K562 (cell line): ENCODE data around the gene HOXC10. TPM values are rescaled to one million over a fixed set of nuclear protein-coding genes. Genes with fewer than 3 reads are reported as not detected.

ENCODE experiments used
- ATF4 ChIP-seq: fragments of 450-650 bp; formaldehyde crosslinking; IDR thresholded peaks from 2 replicates; pipeline ENCODE4 v1.4.0; 2022; ENCODE audit warnings: mild to moderate bottlenecking, moderate library complexity
- CC2D1A ChIP-seq: fragments of 450-650 bp; IDR thresholded peaks from 2 replicates; pipeline ENCODE4 v1.6.1; 2017; ENCODE audit warnings: mild to moderate bottlenecking
- FOSL1 ChIP-seq: fragments of 200-800 bp; sonication (Bioruptor generic); conservative IDR thresholded peaks from 2 replicates; pipeline ENCODE4 v1.6.1; 2016; ENCODE audit warnings: missing genetic modification characterization, missing compliant biosample characterization
- HLTF ChIP-seq: fragments of 450-650 bp; IDR thresholded peaks from 2 replicates; pipeline ENCODE4 v1.6.1; 2016
- HNRNPK ChIP-seq: fragments of 200-400 bp; formaldehyde crosslinking; IDR thresholded peaks from one replicate; pipeline ENCODE4 v1.6.1; 2018; ENCODE audit warnings: mild to moderate bottlenecking, low read depth, low read length; ENCODE audit not compliant: poor library complexity, severe bottlenecking
- IFI16 ChIP-seq: fragments of 250-450 bp; sonication (Bioruptor Pico); IDR thresholded peaks from 2 replicates; pipeline ENCODE4 v2.1.2; 2022; ENCODE audit warnings: mild to moderate bottlenecking, inconsistent platforms
- IRF9 ChIP-seq: fragments of 450-650 bp; IDR thresholded peaks from 2 replicates; pipeline ENCODE4 v1.6.1; 2016; ENCODE audit warnings: missing biosample characterization, missing genetic modification characterization
- KLF13 ChIP-seq: fragments of 450-650 bp; IDR thresholded peaks from 2 replicates; pipeline ENCODE4 v1.6.1; 2016; ENCODE audit warnings: missing genetic modification characterization, low read depth, mild to moderate bottlenecking, missing compliant biosample characterization, moderate library complexity, borderline replicate concordance
- MYC ChIP-seq, 2 experiments: fragments of 250-450 bp in 1 of 2; sonication (Bioruptor Pico) in 1 of 2; IDR thresholded peaks; 2 replicates each; pipeline versions ENCODE4 v1.5.1 to v1.6.1; 2012 to 2021; ENCODE audit warnings: low read depth in 2 of 2, borderline replicate concordance in 1 of 2, improper control_type of control experiment in 1 of 2, low read length in 1 of 2, mild to moderate bottlenecking in 1 of 2, moderate library complexity in 1 of 2
- SP2 ChIP-seq: IDR thresholded peaks from 2 replicates; pipeline ENCODE4 v1.6.1; 2011; ENCODE audit warnings: mild to moderate bottlenecking, low read depth, low read length, moderate library complexity; ENCODE audit not compliant: poor library complexity, severe bottlenecking; ENCODE audit errors: extremely low read depth
- SRSF9 ChIP-seq: fragments of 200-400 bp; formaldehyde crosslinking; IDR thresholded peaks from 2 replicates; pipeline ENCODE4 v1.6.1; 2017; ENCODE audit warnings: low read depth, low read length, borderline replicate concordance
- ZNF316 ChIP-seq: fragments of 450-650 bp; IDR thresholded peaks from 2 replicates; pipeline ENCODE4 v1.6.1; 2016
- polyA plus RNA-seq, 8 experiments: library from polyadenylated mRNA; depleted of rRNA in 4 of 8; stranded (reverse) in 5 of 8; unstranded in 3 of 8; fragments of >200 nt; fragmentation: Nextera tagmentation in 2 of 8; fragmentation: Illumina TruSeq in 1 of 8; extraction: Ambion mirVana in 2 of 8; extraction: Trizol in 1 of 8; gene quantifications; 2 replicates each; pipeline versions ENCODE4 v1.2.1 to v1.2.3, GENCODE V29; 2011 to 2014; ENCODE audit warnings: inconsistent platforms in 1 of 8, missing spikeins in 1 of 8
- total RNA-seq, 7 experiments: library from RNA; depleted of rRNA in 6 of 7; stranded (reverse); fragments of >200 nt in 6 of 7; fragmentation: Illumina TruSeq in 2 of 7; extraction: Trizol in 2 of 7; gene quantifications; 2 replicates each; pipeline versions ENCODE4 v1.2.1 to v1.2.3, GENCODE V29; 2011 to 2021; ENCODE audit warnings: low replicate concordance in 1 of 7

Gene HOXC10
- total and polyA plus RNA-seq, 9 of the 15 experiments (the other 6 are each of a cell fraction or from before 2014, with no cell fraction given) = 0.13 to 0.77 (median 0.35) TPM; not detected in 2

GRCh38 chr12:54002278-54002914 lies 17.4 kb downstream of the HOXC10 start (continued):
- TF ChIP-seq FOSL1 (tag) = no peak
- no peak for TF ChIP-seq SRSF9
- no peak for TF ChIP-seq CC2D1A
- no peak for TF ChIP-seq SP2
- TF ChIP-seq HNRNPK = no peak
- TF ChIP-seq MYC (IDR thresholded peaks at IDR 0.05; ENCODE audit: low read depth, low read length) = no peak
- TF ChIP-seq MYC (CRISPR knock-in tag; IDR thresholded peaks at IDR 0.05; ENCODE audit: borderline replicate concordance, low read depth) = no peak
- TF ChIP-seq ATF4 (CRISPR knock-in tag) = no peak
- TF ChIP-seq ZNF316 = no peak
- no peak for TF ChIP-seq IRF9 (tag)
- no peak for TF ChIP-seq IFI16
- no peak for TF ChIP-seq KLF13
- TF ChIP-seq HLTF = no peak
